ENCODE data around the gene ATP6V0B. TPM values are rescaled to one million over a fixed set of nuclear protein-coding genes. Genes with fewer than 3 reads are reported as not detected.

ATP6V0B gene
- total RNA-seq, 1 experiment from 2014 or later, result 241 TPM

GRCh38 chr1:43956234-43956633 is 18.5 kb upstream of the ATP6V0B start:
- Histone ChIP-seq H3K4me1 (ENCODE audit: insufficient read depth, low read length) (peaks cover 8% of the 10 kb centered on the region), H3K9me2 (replicated peaks; ENCODE audit: low read length) (no peaks in the 10 kb centered on the region), H3F3A (ENCODE audit: low read length, unreplicated experiment) (no peaks in the 10 kb centered on the region), H3K4me3 (ENCODE audit: low read length) (no peak overlapping the region), H2AFZ (ENCODE audit: low read length) (no peak overlapping the region), H3K27ac (ENCODE audit: low read length) (no peak overlapping the region), H3K27me3 (ENCODE audit: low read length) (no peaks in the 10 kb centered on the region), H3K36me3 (ENCODE audit: low read depth, low read length) (peaks cover 8% of the 10 kb centered on the region; the same call in 1 of the 2 replicates), H3K9ac (ENCODE audit: low read length) (no peak overlapping the region), H3K4me2 (ENCODE audit: low read length) (no peak overlapping the region), H3K79me2 (ENCODE audit: low read length) (peaks cover 36% of the 10 kb centered on the region), H3K9me3 (ENCODE audit: low read length) (no peaks in the 10 kb centered on the region), H4K20me1 (ENCODE audit: low read length) (no peaks in the 10 kb centered on the region)
- CTCF ChIA-PET, result no interaction called here
- intact Hi-C loops (cut with micrococcal nuclease), result no loop called here
- ATAC-seq, result no peak
- DNase-seq, result no peak
- POLR2A ChIA-PET (ENCODE audit: unreplicated experiment), result no interaction called here
- TF ChIP-seq CTCF (conservative IDR thresholded peaks at IDR 0.05; ENCODE audit: low read depth, low read length) (no peak), EZH2phosphoT487 (IDR thresholded peaks at IDR 0.05; ENCODE audit: borderline replicate concordance, low read length) (no peak)
- no TSS peak for BruUV-seq (replicated peaks)

DNA sequence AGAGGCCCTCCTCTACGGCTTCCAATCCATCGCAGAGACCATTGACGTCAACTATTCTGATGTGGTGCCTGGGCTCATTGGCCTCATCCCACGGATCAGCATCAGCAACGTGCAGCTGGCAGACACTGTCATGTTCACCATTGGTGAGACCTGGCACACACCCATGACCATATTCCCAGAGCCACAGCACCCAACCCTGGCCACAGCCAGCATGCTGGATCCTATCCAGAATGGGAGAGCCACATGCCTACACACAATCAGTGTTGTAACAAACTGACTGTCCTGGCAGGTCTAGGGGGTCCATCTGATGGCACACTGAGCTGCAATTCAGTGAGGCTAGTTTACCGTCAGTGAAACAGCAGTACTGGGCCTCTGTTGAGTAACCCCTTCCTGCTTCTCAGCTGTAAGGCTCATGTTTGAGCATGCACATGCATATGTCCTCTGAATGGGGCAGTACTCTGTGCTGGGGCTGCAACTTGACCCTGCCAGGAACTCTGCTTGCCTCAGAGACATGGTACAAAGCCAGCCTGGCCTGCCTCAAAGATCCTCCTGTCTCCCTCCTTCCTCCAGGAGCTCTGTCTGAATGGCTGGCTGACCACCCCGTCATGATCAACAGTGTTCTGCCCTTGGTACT is 17.2 kb upstream of the ATP6V0B start:
- no peak for ATAC-seq
- POLR2A ChIA-PET (ENCODE audit: unreplicated experiment), result no interaction called here
- no peaks in the 10 kb centered on the region for H4K20me1 ChIP-seq (ENCODE audit: low read length)
- no peak for DNase-seq
- H3K4me3 ChIP-seq (ENCODE audit: low read length), result no peak overlapping the region
- H3K4me1 ChIP-seq (ENCODE audit: insufficient read depth, low read length), result no peaks in the 10 kb centered on the region
- H3K36me3 ChIP-seq (ENCODE audit: low read depth, low read length), result peaks cover 8% of the 10 kb centered on the region; the same call in 1 of the 2 replicates
- no peak overlapping the region for H3K9ac ChIP-seq (ENCODE audit: low read length)
- intact Hi-C loops (cut with micrococcal nuclease), result no loop called here
- no peaks in the 10 kb centered on the region for H3K9me3 ChIP-seq (ENCODE audit: low read length)
- no peak overlapping the region for H3K27ac ChIP-seq (ENCODE audit: low read length)
- H3K4me2 ChIP-seq (ENCODE audit: low read length), result no peak overlapping the region
- no peaks in the 10 kb centered on the region for H3K27me3 ChIP-seq (ENCODE audit: low read length)
- BruUV-seq (replicated peaks), result no TSS peak
- CTCF ChIA-PET, result no interaction called here
- no peak overlapping the region for H2AFZ ChIP-seq (ENCODE audit: low read length)
- H3K9me2 ChIP-seq (replicated peaks; ENCODE audit: low read length), result no peaks in the 10 kb centered on the region
- H3F3A ChIP-seq (ENCODE audit: low read length, unreplicated experiment), result no peaks in the 10 kb centered on the region
- no peak for TF ChIP-seq CTCF (conservative IDR thresholded peaks at IDR 0.05; ENCODE audit: low read depth, low read length)
- TF ChIP-seq EZH2 (IDR thresholded peaks at IDR 0.05; ENCODE audit: low read length, unreplicated experiment), result no peak
- no peak for TF ChIP-seq EZH2phosphoT487 (IDR thresholded peaks at IDR 0.05; ENCODE audit: borderline replicate concordance, low read length)
- H3K79me2 ChIP-seq (ENCODE audit: low read length), result peaks cover 23% of the 10 kb centered on the region

- no peaks in the 10 kb centered on the region for H3F3A ChIP-seq (ENCODE audit: low read length, unreplicated experiment)
- H3K27ac ChIP-seq (ENCODE audit: low read length), result no peak overlapping the region
- H3K36me3 ChIP-seq (ENCODE audit: low read depth, low read length), result peaks cover 8% of the 10 kb centered on the region; the same call in 1 of the 2 replicates
- H3K79me2 ChIP-seq (ENCODE audit: low read length), result peaks cover 13% of the 10 kb centered on the region
- H3K4me3 ChIP-seq (ENCODE audit: low read length), result no peak overlapping the region
- H3K9me2 ChIP-seq (replicated peaks; ENCODE audit: low read length), result no peaks in the 10 kb centered on the region
- DNase-seq (no peak), ATAC-seq (no peak)
- POLR2A ChIA-PET (ENCODE audit: unreplicated experiment), result no interaction called here
- H3K9me3 ChIP-seq (ENCODE audit: low read length), result no peaks in the 10 kb centered on the region
- no TSS peak for BruUV-seq (replicated peaks)
- no peaks in the 10 kb centered on the region for H3K4me1 ChIP-seq (ENCODE audit: insufficient read depth, low read length)
- no peak overlapping the region for H2AFZ ChIP-seq (ENCODE audit: low read length)
- CTCF ChIA-PET, result no interaction called here
- H3K4me2 ChIP-seq (ENCODE audit: low read length), result no peak overlapping the region
- TF ChIP-seq EZH2phosphoT487 (IDR thresholded peaks at IDR 0.05; ENCODE audit: borderline replicate concordance, low read length) (no peak), EZH2 (IDR thresholded peaks at IDR 0.05; ENCODE audit: low read length, unreplicated experiment) (no peak), CTCF (conservative IDR thresholded peaks at IDR 0.05; ENCODE audit: low read depth, low read length) (no peak)
- H3K9ac ChIP-seq (ENCODE audit: low read length), result no peak overlapping the region
- H4K20me1 ChIP-seq (ENCODE audit: low read length), result no peaks in the 10 kb centered on the region
- intact Hi-C loops (cut with micrococcal nuclease), result no loop called here
- H3K27me3 ChIP-seq (ENCODE audit: low read length), result no peaks in the 10 kb centered on the region
Measured at GRCh38 chr1:43958351-43959255, 16.2 kb upstream of the ATP6V0B start.
